GM18858 (cell line): ENCODE data around the gene CHD8.
"Not testable (repeated sequence)": the region's sequence is repeated elsewhere in the genome, so short reads cannot be mapped to it uniquely, and the experiment has no call there.

ENCODE experiments used
- ATAC-seq: cut with Tn5 transposase; IDR thresholded peaks from one replicate; pipeline ENCODE4 v1.9.1; 2021; ENCODE audit not compliant: unreplicated experiment

CHD8 gene

GRCh38 chr14:21455912-21456667, at the start of gene CHD8:
CHD8 (minus strand) TSS chr14:21456123; CDS start chr14:21431643, 24,480 bp downstream.
- ATAC-seq: peak; percentile 95

GRCh38 chr14:21505012-21505553, 49.2 kb upstream of the CHD8 start:
- ATAC-seq: peak; percentile 76

GRCh38 chr14:21503376-21503775, 47.5 kb upstream of the CHD8 start:
- no peak for ATAC-seq

GRCh38 chr14:21501568-21501967, 45.6 kb upstream of the CHD8 start:
- no peak for ATAC-seq

- no peak for ATAC-seq
Measured at GRCh38 chr14:21498540-21499526, 42.9 kb upstream of the CHD8 start.

GRCh38 chr14:21496453-21496852, 40.5 kb upstream of the CHD8 start:
- no peak for ATAC-seq

GRCh38 chr14:21494902-21495762, 39.2 kb upstream of the CHD8 start:
- ATAC-seq: no peak

- ATAC-seq: no peak
Measured at GRCh38 chr14:21486640-21487087, 30.7 kb upstream of the CHD8 start.

- ATAC-seq: peak; percentile 99
Measured at GRCh38 chr14:21476925-21477681, 21.2 kb upstream of the CHD8 start, which contains the start of the genes RAB2B and TOX4. RAB2B (minus strand) TSS chr14:21476959; CDS start chr14:21476872, 87 bp downstream. TOX4 (plus strand) TSS chr14:21477195; CDS start chr14:21477279, 84 bp downstream.

GRCh38 chr14:21476523-21476924, 20.6 kb upstream of the CHD8 start:
- ATAC-seq: peak; percentile 6

- no peak for ATAC-seq
Measured at GRCh38 chr14:21475767-21476522, 20.0 kb upstream of the CHD8 start.

- ATAC-seq: no peak
Measured at GRCh38 chr14:21467616-21468015, 11.7 kb upstream of the CHD8 start.

- ATAC-seq: peak; percentile 1
Measured at GRCh38 chr14:21455592-21455911, 371 bp downstream of the CHD8 start.

GRCh38 chr14:21454843-21455544, 929 bp downstream of the CHD8 start:
- ATAC-seq: no peak

- ATAC-seq: no peak
Measured at GRCh38 chr14:21449899-21450216, 6.1 kb downstream of the CHD8 start.

GRCh38 chr14:21442657-21443056, 13.3 kb downstream of the CHD8 start:
- ATAC-seq: not testable (repeated sequence)

- no peak for ATAC-seq
Measured at GRCh38 chr14:21440859-21441258, 15.1 kb downstream of the CHD8 start.

- peak; percentile 92 for ATAC-seq
Measured at GRCh38 chr14:21437063-21437901, 18.6 kb downstream of the CHD8 start.
